ENCODE measurements around the gene HECW1.
"Not testable (repeated sequence)": the region's sequence is repeated elsewhere in the genome, so short reads cannot be mapped to it uniquely, and the experiment has no call there.

The HECW1 gene

DNA sequence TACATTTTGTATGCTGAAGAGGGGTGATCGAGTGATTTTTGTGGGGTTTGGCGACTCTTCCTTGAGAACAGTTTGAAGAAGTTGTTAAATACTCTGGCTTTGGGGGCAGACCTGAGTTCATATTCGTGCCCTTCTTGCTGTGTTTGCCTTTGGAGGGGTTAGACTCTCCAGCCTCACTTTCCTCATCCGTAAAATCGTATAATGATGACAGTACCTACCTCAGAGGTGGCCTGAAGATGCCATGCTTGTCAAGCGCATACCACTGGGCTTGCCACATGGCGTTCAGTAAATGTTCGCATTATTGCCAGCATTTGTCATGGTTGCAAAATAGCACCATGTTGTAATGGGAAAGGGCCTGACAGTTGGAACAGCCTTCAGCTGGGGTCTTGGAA is 471.7 kb downstream of the HECW1 start:
- TF ChIP-seq, protein P1, sequence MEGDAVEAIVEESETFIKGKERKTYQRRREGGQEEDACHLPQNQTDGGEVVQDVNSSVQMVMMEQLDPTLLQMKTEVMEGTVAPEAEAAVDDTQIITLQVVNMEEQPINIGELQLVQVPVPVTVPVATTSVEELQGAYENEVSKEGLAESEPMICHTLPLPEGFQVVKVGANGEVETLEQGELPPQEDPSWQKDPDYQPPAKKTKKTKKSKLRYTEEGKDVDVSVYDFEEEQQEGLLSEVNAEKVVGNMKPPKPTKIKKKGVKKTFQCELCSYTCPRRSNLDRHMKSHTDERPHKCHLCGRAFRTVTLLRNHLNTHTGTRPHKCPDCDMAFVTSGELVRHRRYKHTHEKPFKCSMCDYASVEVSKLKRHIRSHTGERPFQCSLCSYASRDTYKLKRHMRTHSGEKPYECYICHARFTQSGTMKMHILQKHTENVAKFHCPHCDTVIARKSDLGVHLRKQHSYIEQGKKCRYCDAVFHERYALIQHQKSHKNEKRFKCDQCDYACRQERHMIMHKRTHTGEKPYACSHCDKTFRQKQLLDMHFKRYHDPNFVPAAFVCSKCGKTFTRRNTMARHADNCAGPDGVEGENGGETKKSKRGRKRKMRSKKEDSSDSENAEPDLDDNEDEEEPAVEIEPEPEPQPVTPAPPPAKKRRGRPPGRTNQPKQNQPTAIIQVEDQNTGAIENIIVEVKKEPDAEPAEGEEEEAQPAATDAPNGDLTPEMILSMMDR (IDR thresholded peaks at IDR 0.05; ENCODE audit: control insufficient read depth, extremely low read depth, insufficient read depth), result no peak
- peak overlapping the region; percentile 69 for H3K4me3 ChIP-seq (ENCODE audit: low read depth, low read length)
- DNase-seq (ENCODE audit: low read depth), result no peak

DNA sequence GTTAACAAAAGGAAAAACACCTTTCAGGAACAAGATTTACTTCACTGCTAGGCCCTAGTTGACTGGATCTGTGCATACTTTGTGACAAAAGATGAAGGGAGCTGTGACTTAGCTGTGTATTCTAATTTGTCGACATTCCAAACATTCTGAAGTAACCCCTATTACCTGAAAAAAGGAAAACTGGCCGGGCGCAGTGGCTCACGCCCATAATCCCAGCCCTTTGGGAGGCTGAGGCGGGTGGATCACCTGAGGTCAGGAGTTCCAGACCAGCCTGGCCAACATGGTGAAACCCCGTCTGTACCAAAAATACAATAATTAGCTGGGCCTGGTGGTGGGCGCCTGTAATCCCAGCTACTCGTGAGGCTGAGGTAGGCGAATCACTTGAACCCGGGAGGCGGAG is 472.3 kb downstream of the HECW1 start:
- not testable (repeated sequence) for DNase-seq (ENCODE audit: low read depth); H3K4me3 ChIP-seq (ENCODE audit: low read depth, low read length)

DNA sequence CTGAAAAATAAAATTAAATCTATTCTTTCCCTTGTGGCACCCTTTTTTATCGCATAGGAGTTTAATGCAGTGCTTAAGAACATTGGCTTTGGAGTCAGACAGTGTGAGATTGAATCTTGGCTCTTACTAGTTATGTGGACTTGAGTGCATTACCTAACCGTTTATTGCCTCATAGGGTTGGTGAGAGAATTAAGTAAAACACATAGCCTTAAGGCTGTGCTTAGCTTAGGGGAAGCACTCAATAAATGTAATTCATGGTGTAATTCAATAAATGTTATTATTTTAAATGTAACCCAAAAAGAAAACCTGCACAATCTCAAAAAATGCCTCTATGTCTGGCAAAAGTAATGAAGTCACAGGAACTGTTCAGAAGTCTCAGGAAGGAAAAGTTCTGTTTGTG is 473.1 kb downstream of the HECW1 start:
- no peak for DNase-seq (ENCODE audit: low read depth)
- TF ChIP-seq, protein P1 (IDR thresholded peaks at IDR 0.05; ENCODE audit: control insufficient read depth, extremely low read depth, insufficient read depth), result no peak
- no peak overlapping the region for H3K4me3 ChIP-seq (ENCODE audit: low read depth, low read length)

DNA sequence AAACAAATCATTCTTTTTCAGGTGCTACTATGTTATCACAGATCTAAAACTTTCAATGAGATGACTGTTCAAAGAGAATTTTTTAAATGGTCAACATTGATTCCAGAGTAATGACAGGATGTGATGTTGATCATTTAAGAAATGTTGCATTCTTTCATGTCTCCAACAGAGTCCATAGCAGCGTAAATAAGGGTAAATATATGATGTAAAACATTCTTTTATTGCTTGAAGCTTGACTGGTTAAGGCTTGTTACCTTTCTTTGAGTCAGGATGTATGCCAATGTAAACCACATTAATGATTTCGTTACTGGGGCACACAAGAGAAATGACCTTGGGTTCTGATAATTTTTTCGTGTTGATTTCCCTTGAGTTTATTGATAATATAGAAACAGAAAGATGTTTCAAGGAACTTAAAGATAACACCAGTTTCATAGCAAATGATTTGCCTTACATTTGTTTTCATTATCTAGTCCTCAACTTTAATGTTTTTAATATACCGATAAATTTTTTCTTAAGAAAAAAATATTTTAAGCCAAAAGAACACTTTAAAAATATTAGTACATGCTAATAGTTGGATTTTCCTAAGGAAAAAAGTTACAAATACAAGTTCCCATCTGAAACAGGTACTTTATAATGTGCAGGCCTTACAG is 473.9 kb downstream of the HECW1 start:
- H3K4me3 ChIP-seq (ENCODE audit: low read depth, low read length), result no peak overlapping the region
- no peak for DNase-seq (ENCODE audit: low read depth)
- TF ChIP-seq, protein P1 (IDR thresholded peaks at IDR 0.05; ENCODE audit: control insufficient read depth, extremely low read depth, insufficient read depth), result no peak

DNA sequence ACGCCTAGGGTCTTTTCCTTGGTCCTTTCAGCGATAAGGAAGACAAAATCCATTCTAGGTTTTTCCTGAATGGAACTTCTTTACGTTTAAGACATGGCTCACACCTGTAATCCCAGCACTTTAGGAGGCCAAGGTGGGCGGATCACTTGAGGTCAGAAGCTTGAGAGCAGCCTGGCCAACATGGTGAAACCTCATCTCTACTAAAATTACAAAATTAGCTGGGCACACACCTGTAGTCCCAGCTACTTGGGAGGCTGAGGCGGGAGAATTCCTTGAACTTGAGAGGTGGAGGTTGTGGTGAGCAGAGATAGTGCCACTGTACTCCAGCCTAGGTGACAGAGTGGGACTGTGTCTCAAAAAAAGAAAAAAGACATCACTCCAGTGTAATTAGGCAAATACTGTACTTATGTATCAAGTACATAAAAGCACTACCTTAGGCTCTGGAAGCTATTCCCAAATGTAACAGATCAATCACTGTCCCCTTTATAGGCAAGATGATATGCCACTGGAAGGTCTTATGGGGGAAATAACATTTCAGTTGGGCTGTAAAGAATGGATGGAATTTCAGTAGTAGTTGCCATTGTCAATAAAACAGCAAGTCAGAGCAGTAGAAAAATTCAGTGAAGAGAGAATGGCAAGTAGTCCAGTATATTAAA is 476.2 kb downstream of the HECW1 start:
- DNase-seq (ENCODE audit: low read depth), result no peak
- no peak overlapping the region for H3K4me3 ChIP-seq (ENCODE audit: low read depth, low read length)
- TF ChIP-seq, protein P1 (IDR thresholded peaks at IDR 0.05; ENCODE audit: control insufficient read depth, extremely low read depth, insufficient read depth), result no peak

DNA sequence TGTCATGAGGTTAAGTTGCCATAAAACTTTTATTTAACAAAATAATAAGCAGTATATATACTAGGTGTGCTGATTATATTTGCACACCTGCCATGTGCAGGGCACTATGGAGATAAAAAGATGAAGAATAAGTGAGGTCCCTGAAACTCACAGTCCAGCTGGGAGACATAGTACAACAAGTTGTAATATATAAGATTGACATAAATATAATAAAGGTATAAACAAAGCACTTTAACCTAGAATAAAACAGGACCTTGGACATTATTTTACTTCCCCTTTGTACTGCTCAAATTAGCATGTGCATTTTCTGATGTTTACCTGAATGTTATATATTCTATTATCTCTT is 476.7 kb downstream of the HECW1 start:
- no peak overlapping the region for H3K4me3 ChIP-seq (ENCODE audit: low read depth, low read length)
- TF ChIP-seq, protein P1 (IDR thresholded peaks at IDR 0.05; ENCODE audit: control insufficient read depth, extremely low read depth, insufficient read depth), result no peak
- no peak for DNase-seq (ENCODE audit: low read depth)

DNA sequence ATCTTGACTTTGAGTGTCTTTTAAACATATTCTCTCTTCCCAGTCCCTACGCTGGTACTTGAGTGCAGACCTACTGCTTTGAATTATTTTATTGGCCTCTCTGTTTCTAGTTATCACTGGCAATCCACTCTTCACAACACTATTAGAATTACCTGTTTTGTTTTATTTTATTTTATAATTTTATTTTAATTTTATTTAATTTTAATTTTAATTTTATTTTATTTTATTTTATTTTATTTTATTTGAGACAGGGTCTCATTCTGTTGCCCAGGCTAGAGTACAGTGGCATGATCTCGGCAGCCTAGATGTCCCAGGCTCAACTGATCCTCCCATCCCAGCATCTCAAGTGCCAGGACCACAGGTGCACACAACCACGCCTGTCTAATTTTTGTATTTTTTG is 477.3 kb downstream of the HECW1 start:
- no peak for DNase-seq (ENCODE audit: low read depth)
- H3K4me3 ChIP-seq (ENCODE audit: low read depth, low read length), result no peak overlapping the region
- TF ChIP-seq, protein P1 (IDR thresholded peaks at IDR 0.05; ENCODE audit: control insufficient read depth, extremely low read depth, insufficient read depth), result no peak

All from LNCaP clone FGC (cell line).